GM21360 (cell line): Measurements from ENCODE around the gene NCKIPSD.

Source experiments
- ATAC-seq: cut with Tn5 transposase; IDR thresholded peaks from one replicate; pipeline ENCODE4 v1.9.1; 2021; ENCODE audit warnings: mild to moderate bottlenecking, moderate library complexity; ENCODE audit not compliant: unreplicated experiment

The NCKIPSD gene

DNA sequence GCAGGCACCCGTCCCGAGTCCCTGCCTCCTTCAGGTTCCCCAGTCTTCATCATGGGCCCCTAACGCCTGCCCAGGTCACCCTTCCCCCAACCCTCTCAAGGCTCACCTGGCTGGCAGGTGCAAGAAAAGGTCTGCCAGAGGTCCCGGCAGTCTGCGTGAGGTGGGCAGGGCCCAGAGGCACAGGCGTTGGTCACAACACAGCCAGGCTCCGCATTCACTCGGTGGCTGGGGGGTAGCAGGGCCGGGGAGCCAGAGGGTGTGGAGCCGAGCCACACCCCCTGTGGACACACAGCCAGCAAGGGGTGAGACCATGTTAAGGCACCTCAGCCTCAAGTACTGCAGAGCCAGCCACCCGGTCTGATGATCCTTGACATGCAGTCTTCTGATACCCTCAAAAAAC is 33.9 kb downstream of the NCKIPSD start:
- ATAC-seq = no peak

- ATAC-seq = no peak
Observed at GRCh38 chr3:48650723-48651122, 35.0 kb downstream of the NCKIPSD start.

- ATAC-seq = no peak
Observed at GRCh38 chr3:48648188-48648850, 37.4 kb downstream of the NCKIPSD start.

GRCh38 chr3:48647714-48648113 is 38.0 kb downstream of the NCKIPSD start:
- ATAC-seq = no peak

DNA sequence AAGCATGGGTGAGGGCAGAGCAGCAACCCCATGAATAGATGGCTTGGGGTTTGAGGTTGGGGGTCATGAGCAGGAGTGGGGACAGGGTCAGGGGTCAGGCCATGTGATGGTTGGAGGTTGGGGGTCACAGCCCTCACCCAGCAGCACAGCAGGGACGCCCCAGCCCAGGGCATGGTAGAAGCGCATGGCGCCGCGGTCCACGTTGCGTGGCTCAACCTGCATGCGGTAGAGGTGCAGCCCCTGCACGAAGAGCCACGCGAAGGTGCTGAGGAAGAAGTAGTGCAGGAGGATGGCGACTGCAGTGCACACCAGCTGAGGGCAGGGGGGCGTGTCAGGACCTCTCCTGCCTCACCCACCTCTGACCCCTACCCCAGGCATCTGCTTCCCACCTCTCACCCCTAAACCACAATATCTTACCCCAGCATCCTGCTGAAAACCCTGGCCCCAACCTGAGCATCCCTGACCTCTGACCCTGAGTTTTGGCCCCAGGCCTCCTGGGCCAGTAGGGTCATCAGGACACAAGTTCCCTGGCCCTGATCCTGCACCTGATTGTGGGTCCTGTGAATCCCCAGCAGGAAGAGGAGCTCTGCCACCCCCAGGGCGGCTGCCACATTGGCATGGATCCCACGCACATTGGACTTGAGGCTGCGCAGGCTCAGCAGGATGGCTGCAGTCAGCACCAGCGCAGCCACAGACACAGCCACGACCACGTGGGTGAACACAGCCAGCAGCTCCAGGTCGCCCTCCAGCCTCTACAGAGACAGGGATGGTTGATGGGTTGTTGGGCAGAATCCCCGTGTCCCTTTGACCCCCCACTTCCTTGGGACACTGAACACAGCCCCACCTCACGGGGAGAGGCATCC is 40.6 kb downstream of the NCKIPSD start:
- ATAC-seq = no peak

- no peak for ATAC-seq
Observed at GRCh38 chr3:48642605-48643004, 43.1 kb downstream of the NCKIPSD start.

DNA sequence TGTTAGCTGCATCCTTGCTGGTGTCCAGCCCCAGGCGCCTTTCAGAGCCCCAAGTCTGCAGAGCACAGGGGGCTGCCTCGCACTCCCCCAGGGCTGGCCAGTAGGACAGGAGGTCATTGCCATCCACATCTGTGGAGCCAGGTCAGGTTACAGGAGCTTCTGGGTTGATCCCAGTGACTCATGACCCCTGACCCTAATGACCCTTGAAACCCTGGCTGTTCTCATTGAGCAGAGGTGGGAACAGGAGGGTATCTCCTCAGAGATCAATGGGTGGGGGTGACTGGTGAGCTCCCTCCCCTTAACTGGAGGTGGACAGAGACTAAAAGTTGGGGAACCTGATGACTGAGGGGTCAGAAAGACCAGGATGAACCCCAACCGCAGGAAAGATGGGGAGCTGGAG is 44.3 kb downstream of the NCKIPSD start:
- no peak for ATAC-seq

DNA sequence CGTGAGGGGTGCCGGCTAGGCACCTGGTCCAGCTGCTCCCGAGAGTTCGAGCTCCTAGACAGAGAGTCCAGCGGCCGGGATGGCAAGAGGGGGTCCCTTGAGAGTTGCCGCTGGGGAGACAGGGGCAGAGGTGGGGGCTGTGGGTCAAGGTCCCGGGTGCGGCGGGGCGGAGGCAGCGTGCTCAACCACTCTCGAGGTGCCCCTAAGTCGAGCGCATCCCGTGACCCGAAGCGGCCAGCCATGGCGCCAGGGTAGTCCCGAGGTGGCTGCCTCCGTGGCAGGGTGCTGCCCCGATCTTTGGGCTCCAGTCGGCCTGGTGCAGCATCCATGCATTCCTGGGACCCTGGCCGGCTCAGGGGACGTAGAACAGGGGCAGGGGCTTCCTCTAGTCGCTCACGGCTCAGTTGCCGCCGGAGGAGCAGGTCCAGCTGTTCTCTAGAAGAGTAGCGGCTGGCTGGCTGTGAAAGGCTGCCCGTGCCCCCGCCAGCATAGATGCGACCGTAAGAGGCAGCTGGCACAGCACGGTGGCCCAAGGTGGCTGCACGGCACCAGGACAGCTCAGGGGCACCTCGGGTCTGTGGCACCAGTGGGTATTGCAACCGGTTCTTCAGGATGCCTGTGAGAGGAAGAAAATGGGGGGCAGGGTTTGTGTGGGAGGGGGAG is 45.6 kb downstream of the NCKIPSD start:
- ATAC-seq = no peak

GRCh38 chr3:48637305-48637704 is 48.4 kb downstream of the NCKIPSD start:
- no peak for ATAC-seq

- ATAC-seq = no peak
Observed at GRCh38 chr3:48636149-48636655, 49.5 kb downstream of the NCKIPSD start.

DNA sequence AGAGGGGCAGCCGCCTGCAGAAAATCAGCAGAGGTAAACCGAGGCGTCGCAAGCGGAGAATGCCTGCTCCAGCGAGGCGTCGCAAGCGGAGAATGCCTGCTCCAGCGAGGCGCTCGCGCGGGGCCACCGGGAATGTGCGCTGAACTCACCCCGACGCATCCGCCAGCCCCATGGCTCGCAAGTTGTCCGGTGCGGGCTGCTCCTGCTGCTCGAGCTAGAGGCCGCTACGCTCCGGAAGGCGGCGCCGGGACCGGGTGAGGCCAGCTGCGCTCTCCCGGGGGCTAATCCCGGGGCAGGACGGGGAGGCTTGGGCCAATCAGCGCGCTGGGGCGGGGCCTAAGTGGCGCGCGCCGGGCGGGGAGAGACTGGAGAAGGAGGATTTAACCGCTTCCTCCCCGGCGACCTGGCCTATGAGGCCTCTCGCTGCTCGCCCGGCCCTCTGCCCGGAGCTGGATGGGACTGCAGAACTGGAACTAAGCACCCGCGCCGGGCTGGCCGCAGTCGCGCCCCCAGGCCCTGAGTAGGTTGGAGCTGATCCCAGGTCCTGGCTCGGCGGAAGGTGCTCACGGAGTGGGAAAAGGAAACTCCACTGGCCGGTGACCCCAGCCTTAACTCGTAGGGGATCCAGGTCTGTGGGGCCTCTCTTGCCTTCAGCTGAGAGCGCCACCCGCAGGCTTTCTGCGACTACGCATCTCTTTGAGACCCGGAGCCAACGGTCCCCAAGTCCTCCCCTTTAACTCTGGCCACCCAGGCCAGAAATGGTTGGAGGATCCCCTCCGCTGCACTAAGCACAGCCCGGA is 50.3 kb downstream of the NCKIPSD start, which contains the start of gene SLC26A6:
SLC26A6 (minus strand) TSS at position 240 of the 800 bp plus-strand sequence; CDS start at position 172, 68 bp downstream.
- ATAC-seq = peak; percentile 77

DNA sequence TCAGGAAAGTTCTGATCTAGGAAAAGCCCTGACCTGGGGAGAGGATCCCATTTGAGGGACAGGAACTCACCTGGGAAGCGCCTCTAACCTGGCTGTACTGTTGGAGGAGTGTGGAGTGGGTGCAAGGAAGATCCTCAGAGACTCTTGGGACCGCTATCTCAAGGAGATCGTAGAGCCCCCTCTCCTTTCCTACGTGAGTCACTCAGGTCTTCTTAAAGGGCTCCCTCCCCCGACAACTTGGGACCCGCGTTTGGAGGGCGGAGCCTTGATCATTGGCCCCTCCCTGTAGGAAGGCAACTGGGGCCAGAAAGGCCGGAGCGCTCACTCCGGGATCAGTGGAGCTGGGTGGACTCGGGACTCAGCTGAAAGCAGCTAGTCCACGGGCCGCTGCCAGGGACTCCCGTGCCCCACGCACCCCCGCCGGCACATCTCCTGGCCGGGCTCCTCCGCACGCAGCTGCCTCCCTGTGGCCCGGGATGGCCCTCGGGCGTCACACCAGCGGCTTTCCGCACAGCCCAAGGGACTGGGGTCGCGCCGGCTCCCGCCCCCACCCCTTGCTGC is 51.0 kb downstream of the NCKIPSD start:
- ATAC-seq = peak; percentile 23

- ATAC-seq = no peak
Observed at GRCh38 chr3:48633743-48634142, 52.0 kb downstream of the NCKIPSD start.

DNA sequence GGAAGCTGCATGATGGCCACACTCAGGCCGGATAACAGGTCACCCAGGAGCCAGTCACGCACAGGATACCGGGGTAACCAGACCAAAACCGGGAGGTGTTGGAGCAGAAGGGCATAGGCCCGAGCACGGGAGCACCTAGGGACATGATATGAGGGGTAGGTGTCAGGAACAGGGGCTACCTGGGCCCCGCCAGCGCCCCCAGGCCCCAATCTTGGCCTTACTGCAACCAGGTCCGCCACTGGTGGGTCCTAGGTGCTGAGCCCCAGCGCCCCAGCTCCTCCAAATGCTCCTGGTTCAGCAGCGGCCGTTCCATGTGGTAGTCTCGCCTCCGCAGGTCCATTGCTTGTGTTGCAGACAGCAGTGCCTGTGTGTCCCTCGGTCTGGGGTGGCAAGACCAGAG is 52.5 kb downstream of the NCKIPSD start:
- ATAC-seq = no peak

- no peak for ATAC-seq
Observed at GRCh38 chr3:48631516-48632448, 53.9 kb downstream of the NCKIPSD start.

- ATAC-seq = no peak
Observed at GRCh38 chr3:48630833-48631232, 54.9 kb downstream of the NCKIPSD start.

GRCh38 chr3:48630407-48630806 is 55.3 kb downstream of the NCKIPSD start:
- ATAC-seq = no peak

DNA sequence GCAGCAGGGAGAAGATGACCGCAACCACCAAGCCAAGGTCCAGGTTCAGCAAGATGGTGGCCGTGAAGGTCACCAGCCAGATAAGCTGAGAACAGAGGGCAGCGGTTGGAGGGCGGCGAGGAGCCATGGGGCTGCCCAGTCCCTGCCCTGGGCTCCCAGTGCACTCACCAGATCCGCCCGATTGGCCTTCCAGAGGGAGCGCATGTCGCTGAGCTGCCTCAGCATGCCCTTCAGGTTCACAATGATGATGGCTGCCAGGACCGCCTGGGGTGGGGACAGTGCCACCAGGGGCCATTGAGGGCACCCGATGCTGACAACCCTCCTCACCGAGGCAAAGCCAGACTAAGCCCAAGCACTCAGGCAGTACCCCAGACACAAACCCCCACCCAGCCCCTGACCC is 55.8 kb downstream of the NCKIPSD start:
- no peak for ATAC-seq
